Kidney (tissue), 14 donors: ENCODE results near the gene SGCD. TPM values are rescaled to one million over a fixed set of nuclear protein-coding genes. Genes with fewer than 3 reads are reported as not detected.
"Not testable (repeated sequence)": the region's sequence is repeated elsewhere in the genome, so short reads cannot be mapped to it uniquely, and the experiment has no call there.

Experiments used
- DNase-seq, 5 donors: peaks; one replicate each; pipeline ENCODE4 v3.0.0-alpha.2; 2013 to 2020
- FAIRE-seq: peaks from 2 replicates; lab custom pipeline; 2012; peaks lifted over from hg19 to GRCh38; lab: Jason Lieb, UNC
- H3K27ac ChIP-seq, 2 donors: one replicate each; pipeline ENCODE4 v1.7.0; 2013; ENCODE audit warnings: low read depth in 2 of 2, low read length in 2 of 2, inconsistent platforms in 1 of 2
- H3K27me3 ChIP-seq: one replicate; pipeline ENCODE4 v1.7.1; 2013; ENCODE audit warnings: low read length, inconsistent platforms; ENCODE audit not compliant: control insufficient read depth, insufficient read depth
- H3K36me3 ChIP-seq, 3 donors: one replicate each; pipeline versions ENCODE4 v1.7.0 to v1.7.1; 2013; ENCODE audit warnings: low read length in 3 of 3, control low read depth in 1 of 3, inconsistent platforms in 1 of 3; ENCODE audit not compliant: insufficient read depth in 3 of 3, control insufficient read depth in 2 of 3
- H3K4me1 ChIP-seq, 3 donors: one replicate each; pipeline versions ENCODE4 v1.7.0 to v1.7.1; 2013; ENCODE audit warnings: low read length in 3 of 3, inconsistent platforms in 1 of 3, low read depth in 1 of 3; ENCODE audit not compliant: control insufficient read depth in 2 of 3, insufficient read depth in 2 of 3
- H3K4me3 ChIP-seq, 3 donors: one replicate each; pipeline versions ENCODE4 v1.7.0 to v1.8.1; 2013; ENCODE audit warnings: low read length in 3 of 3, control low read depth in 1 of 3, inconsistent platforms in 1 of 3
- H3K9ac ChIP-seq, 3 donors: one replicate each; pipeline versions ENCODE4 v1.7.0 to v1.7.1; 2013; ENCODE audit warnings: low read length in 3 of 3, control low read depth in 1 of 3, inconsistent platforms in 1 of 3
- H3K9me3 ChIP-seq, 3 donors: one replicate each; pipeline versions ENCODE4 v1.7.0 to v1.7.1; 2013; ENCODE audit warnings: low read length in 3 of 3, control low read depth in 1 of 3, inconsistent platforms in 1 of 3; ENCODE audit not compliant: control insufficient read depth in 2 of 3, insufficient read depth in 1 of 3
- CTCF ChIP-seq: IDR thresholded peaks from 3 replicates; pipeline ENCODE4 v1.5.1; 2012; ENCODE audit warnings: mild to moderate bottlenecking, moderate library complexity, borderline replicate concordance; ENCODE audit not compliant: insufficient read depth; ENCODE audit errors: extremely low read depth
- intact Hi-C: fragments of 100-400 bp; cut with DNase I; formaldehyde crosslinking; loops from one replicate; pipeline ENCODE4 v1.11.1; 2022
- polyA plus RNA-seq: library from polyadenylated mRNA; stranded (reverse); fragments of 350-450 nt; fragmentation: Illumina TruSeq; extraction: RNeasy Lipid Tissue Mini Kit (QIAGEN cat#74804); gene quantifications from one replicate; pipeline ENCODE4 v1.2.3, GENCODE V29; 2014; ENCODE audit warnings: low read depth, low replicate concordance; ENCODE audit not compliant: insufficient read depth
- total RNA-seq: library from RNA; stranded (reverse); fragmentation: NEBNext Ultra II Directional; extraction: Animal tissue kit (Norgen Biotek cat#: 25700); gene quantifications from one replicate; pipeline ENCODE4 v1.2.1, GENCODE V29; 2021
- donor health status: control.
- donor health status: control.
- donor health status: control.
- donor health status: control.
- donor health status: control.
- donor health status: DM: yes; HTN: yes; CAD: no.
- donor health status: Normal renal cell carcinoma (clear cell type).

Gene SGCD
- total and polyA plus RNA-seq, 2 donors from 2014 or later = 0.99 to 2.7 TPM

GRCh38 chr5:156647034-156647451 lies 320.1 kb downstream of the SGCD start:
- FAIRE-seq (no peak), DNase-seq (peak in 2 of 5 donors; percentile 47 to 52)
- no peak overlapping the region for H3K4me3 ChIP-seq
- no peak for TF ChIP-seq CTCF
- H3K4me1 ChIP-seq = no peaks in the 10 kb centered on the region
- H3K27me3 ChIP-seq = no peaks in the 10 kb centered on the region
- H3K36me3 ChIP-seq = no peaks in the 10 kb centered on the region
- no peak overlapping the region for H3K9ac ChIP-seq
- no peak overlapping the region for H3K27ac ChIP-seq
- H3K9me3 ChIP-seq = no peaks in the 10 kb centered on the region
- intact Hi-C loops = no loop called here

GRCh38 chr5:156654444-156654843 lies 327.5 kb downstream of the SGCD start:
- no peak for DNase-seq
- H3K9me3 ChIP-seq = no peaks in the 10 kb centered on the region
- no peak for TF ChIP-seq CTCF
- no peak for FAIRE-seq
- no peak overlapping the region for H3K4me3 ChIP-seq
- H3K4me1 ChIP-seq = no peaks in the 10 kb centered on the region
- H3K27me3 ChIP-seq = no peaks in the 10 kb centered on the region
- H3K9ac ChIP-seq = no peak overlapping the region
- no peak overlapping the region for H3K27ac ChIP-seq
- intact Hi-C loops = no loop called here
- no peaks in the 10 kb centered on the region for H3K36me3 ChIP-seq

GRCh38 chr5:156655732-156656131 lies 328.8 kb downstream of the SGCD start:
- Histone ChIP-seq H3K9ac (no peak overlapping the region), H3K4me3 (no peak overlapping the region), H3K27me3 (no peaks in the 10 kb centered on the region), H3K4me1 (no peaks in the 10 kb centered on the region), H3K36me3 (no peaks in the 10 kb centered on the region), H3K9me3 (no peaks in the 10 kb centered on the region), H3K27ac (no peak overlapping the region)
- DNase-seq (no peak), FAIRE-seq (no peak)
- TF ChIP-seq CTCF = no peak
- intact Hi-C loops = no loop called here

- H3K4me3 ChIP-seq, intact Hi-C loops, DNase-seq, H3K4me1 ChIP-seq, H3K9me3 ChIP-seq, FAIRE-seq, H3K27ac ChIP-seq, H3K27me3 ChIP-seq, H3K36me3 ChIP-seq, H3K9ac ChIP-seq: not testable (repeated sequence)
These were observed 337.9 kb downstream of the SGCD start for GRCh38 chr5:156664832-156665231.

- H3K4me3 ChIP-seq, FAIRE-seq, H3K9me3 ChIP-seq, H3K36me3 ChIP-seq, H3K4me1 ChIP-seq, H3K27me3 ChIP-seq, intact Hi-C loops, H3K9ac ChIP-seq, H3K27ac ChIP-seq, DNase-seq: not testable (repeated sequence)
These were observed 339.7 kb downstream of the SGCD start for GRCh38 chr5:156666686-156667085.
